OCI-LY7 (cell line): ENCODE measurements around the gene LINC01488.

Source experiments
- EZH2phosphoT487 ChIP-seq: fragments of 200-600 bp; sonication (generic); IDR thresholded peaks from 2 replicates; pipeline ENCODE4 v1.6.1; 2018; ENCODE audit warnings: low read depth, borderline replicate concordance, mild to moderate bottlenecking, mixed run types, antibody characterized with exemption, low read length, moderate library complexity, mixed read lengths
- TF ChIP-seq, protein P1 (sequence below): fragments of 200-600 bp; sonication (generic); conservative IDR thresholded peaks from 2 replicates; pipeline ENCODE4 v1.5.1; 2014; ENCODE audit warnings: mild to moderate bottlenecking, antibody characterized with exemption, low read length, moderate library complexity, mixed read lengths

DNA sequence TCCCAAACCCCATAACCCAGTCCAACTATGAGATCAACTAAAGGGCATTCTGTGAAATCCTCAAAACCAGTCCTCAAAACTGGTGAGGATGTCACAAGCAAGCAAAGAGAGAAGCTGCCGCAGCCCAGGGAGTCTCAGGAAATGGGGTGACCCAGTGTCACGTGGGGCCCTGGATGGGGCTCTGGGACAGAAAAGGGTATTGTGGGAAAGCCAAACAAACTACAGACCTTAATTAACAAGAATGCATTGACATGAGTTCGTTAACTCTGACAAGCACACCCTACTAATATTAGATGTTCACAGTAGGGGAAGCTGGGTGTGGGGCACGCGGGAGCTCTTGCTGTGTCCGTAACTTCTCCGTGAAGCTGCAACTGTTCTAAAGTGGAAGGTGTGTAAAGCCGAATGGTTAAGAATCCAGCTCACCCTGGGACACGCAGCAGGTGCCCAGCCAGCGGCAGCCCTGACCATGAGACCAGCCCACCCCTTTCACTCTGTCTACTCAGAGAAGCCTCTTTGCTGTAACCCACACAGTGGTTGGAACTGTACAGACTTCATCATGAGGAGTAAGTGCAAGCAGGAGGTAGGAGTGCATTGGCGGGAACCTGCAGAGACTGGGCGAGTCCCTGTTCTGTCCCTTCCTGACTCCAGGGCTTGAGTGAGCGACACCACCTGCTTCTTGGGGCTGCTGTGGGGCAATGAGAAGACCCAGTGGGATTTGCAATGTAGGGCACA is 17.9 kb downstream of the LINC01488 start:
- TF ChIP-seq, protein P1, sequence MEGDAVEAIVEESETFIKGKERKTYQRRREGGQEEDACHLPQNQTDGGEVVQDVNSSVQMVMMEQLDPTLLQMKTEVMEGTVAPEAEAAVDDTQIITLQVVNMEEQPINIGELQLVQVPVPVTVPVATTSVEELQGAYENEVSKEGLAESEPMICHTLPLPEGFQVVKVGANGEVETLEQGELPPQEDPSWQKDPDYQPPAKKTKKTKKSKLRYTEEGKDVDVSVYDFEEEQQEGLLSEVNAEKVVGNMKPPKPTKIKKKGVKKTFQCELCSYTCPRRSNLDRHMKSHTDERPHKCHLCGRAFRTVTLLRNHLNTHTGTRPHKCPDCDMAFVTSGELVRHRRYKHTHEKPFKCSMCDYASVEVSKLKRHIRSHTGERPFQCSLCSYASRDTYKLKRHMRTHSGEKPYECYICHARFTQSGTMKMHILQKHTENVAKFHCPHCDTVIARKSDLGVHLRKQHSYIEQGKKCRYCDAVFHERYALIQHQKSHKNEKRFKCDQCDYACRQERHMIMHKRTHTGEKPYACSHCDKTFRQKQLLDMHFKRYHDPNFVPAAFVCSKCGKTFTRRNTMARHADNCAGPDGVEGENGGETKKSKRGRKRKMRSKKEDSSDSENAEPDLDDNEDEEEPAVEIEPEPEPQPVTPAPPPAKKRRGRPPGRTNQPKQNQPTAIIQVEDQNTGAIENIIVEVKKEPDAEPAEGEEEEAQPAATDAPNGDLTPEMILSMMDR, result no peak
- TF ChIP-seq EZH2phosphoT487, result no peak
